Limb (tissue), 2 donors: ENCODE results near the gene FANCD2OS.
"Not testable (repeated sequence)": the region's sequence is repeated elsewhere in the genome, so short reads cannot be mapped to it uniquely, and the experiment has no call there.

Experiments used
- DNase-seq, 2 donors: peaks; one replicate each; pipeline ENCODE4 v3.0.0-alpha.2; 2016; ENCODE audit errors: extremely low spot score in 2 of 2

The FANCD2OS gene

DNA sequence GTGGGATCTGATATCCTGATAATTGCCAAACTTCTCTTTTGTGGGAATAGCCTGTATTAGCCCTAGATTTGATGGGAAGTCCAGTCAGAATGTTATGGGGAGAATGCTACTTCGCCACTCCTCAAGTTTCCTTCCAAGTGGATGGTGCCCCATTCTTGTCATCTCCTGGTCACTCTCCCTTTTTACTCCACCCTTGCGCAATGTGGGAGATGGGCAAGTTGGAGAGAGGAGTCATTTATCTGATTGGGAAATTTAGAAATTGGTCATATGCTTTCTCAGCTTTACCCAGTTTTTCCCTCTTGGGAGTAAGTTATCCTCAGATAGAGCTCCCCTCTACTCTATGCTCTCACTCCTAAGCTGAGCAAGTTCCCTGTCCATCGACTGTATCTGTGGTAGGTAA, 14.4 kb downstream of the FANCD2OS start:
- DNase-seq: no peak

DNA sequence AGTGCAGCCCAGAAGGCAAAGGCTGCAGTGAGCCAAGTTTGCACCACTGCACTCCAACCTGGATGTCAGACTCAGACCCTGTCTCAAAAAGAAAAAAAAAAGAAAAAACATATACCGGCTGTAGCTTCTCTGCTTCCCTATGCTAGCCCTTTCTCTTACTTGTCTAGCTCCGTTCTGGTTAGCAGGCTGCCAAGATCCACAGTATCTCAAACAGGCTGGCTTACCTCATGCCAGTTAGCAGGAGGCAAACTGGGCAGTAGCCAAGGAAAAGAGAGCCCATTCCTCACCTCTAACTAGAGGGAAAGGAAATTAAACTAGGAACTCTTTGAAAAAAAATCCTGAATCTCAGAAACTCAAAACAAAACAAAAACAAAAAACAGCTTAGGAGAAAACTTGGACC, 16.7 kb downstream of the FANCD2OS start:
- not testable (repeated sequence) for DNase-seq

DNA sequence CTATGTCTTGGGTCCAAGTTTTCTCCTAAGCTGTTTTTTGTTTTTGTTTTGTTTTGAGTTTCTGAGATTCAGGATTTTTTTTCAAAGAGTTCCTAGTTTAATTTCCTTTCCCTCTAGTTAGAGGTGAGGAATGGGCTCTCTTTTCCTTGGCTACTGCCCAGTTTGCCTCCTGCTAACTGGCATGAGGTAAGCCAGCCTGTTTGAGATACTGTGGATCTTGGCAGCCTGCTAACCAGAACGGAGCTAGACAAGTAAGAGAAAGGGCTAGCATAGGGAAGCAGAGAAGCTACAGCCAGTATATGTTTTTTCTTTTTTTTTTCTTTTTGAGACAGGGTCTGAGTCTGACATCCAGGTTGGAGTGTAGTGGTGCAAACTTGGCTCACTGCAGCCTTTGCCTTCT, 17.3 kb downstream of the FANCD2OS start:
- DNase-seq: not testable (repeated sequence)

DNA sequence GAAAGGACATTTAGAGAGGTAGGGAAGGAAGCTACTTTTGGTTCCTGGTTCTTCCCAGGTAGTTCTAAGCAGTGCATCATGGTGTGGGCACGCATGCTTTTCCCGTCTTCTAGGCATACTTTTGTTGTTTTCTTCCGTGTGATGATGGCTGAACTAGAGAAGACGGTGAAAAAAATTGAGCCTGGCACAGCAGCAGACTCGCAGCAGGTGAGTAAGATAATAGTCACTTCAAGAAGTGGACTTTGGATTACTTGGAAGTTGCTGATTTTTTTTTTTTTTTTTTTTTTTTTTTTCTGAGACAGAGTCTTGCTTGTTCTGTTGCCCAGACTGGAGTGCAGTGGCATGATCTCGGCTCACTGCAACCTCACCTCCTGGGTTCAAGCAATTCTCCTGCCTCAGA, 17.9 kb downstream of the FANCD2OS start:
- DNase-seq: no peak

DNA sequence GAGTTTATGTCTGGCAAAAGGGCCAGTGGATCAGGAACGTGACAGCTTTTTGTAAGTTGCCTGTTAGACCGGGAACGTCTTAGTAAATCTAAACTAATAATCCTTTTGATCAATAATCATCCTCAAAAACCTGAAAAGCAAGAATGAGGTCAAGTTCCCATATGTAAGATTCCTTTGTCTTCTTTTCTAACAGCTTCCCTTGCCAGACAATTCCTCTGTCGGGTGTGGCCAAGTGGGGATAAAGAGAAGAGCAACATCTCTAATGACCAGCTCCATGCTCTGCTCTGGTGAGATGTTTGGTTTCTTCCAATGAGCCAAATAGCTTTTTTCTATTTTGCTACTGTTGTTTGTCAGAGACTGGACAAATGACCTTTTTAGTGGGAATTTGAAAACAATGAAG, 19.8 kb downstream of the FANCD2OS start:
- no peak for DNase-seq

DNA sequence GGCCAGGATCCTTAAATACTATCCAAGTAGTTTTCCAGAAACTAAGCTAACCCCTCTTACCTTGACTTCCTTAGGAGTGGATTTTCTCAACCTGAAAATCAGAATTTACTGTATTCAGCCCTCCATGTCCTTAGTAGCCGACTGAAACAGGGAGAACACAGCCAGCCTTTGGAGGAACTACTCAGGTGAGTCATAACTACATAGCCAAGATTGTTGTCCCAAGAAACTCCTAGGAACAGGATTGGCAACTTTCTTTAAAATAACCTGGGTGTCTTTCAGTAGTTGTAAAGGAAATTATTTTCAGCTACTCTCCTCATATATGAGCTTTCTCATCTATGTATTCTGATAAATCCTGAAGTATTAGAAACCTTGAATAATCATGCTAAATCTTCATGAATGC, 22.3 kb downstream of the FANCD2OS start:
- no peak for DNase-seq

DNA sequence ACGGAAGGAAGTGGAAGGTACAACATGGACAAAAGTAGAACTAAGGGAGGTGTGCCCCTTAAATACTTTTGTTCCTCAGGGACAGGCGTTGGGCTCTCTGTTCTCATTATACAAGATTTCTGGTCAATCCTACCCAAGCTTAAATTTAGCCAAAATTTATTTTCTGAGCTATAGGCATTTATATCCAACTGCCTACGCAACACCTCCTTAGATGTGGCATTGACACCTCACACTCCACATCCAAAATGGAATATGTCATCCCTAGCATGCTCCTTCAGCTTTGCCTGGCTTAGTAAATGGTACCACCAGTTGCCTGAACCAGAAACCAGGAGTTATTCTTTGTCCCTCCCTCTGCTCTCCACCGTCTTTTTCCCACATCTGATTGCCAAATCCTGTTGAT, 26.2 kb downstream of the FANCD2OS start:
- DNase-seq: no peak

DNA sequence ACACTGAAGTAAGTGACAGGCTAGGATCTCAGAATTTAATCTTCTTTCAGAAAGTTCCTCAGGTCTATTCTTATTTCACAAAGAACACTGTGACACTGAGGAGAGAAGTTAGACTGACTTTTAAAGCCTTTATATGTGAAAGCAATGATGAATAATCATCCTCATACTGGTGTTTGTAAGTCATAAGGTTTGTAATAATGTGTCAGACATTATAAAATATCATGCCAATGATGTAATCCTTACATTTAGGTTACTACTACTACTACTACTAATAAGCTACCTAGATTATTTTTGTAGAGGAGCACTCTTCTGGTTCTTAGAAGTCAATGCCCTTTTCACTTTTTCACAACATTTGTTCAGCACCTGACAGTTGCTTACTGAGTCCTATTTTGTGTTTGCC, 33.4 kb downstream of the FANCD2OS start:
- no peak for DNase-seq

DNA sequence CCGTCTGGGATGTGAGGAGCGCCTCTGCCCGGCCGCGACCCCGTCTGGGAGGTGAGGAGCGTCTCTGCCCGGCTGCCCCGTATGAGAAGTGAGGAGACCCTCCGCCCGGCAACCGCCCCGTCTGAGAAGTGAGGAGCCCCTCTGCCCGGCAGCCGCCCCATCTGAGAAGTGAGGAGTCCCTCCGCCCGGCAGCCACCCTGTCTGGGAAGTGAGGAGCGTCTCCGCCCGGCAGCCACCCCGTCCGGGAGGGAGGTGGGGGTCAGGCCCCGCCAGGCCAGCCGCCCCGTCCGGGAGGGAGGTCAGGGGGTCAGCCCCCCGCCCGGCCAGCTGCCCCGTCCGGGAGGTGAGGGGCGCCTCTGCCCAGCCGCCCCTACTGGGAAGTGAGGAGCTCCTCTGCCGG, 38.0 kb downstream of the FANCD2OS start:
- not testable (repeated sequence) for DNase-seq

DNA sequence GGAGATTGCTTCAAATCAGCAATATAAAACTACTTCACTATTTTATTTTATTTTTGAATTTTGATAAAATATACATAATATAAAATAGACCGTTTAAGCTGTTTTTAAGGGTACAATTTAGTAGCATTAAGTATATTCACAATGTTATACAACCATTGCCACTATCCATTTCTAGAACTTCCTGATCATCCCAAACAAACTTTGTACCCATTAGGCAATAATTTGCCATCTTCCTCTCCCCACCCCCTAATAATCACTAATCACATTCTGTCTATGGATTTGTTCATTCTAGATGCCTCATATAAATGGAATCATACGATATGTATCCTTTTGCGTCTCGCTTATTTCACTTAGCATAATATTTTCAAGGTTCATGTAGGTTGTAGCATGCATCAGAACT, 53.0 kb downstream of the FANCD2OS start:
- DNase-seq: no peak
